ENCODE data around the gene MROH9. TPM values are rescaled to one million over a fixed set of nuclear protein-coding genes. Genes with fewer than 3 reads are reported as not detected.

Gene MROH9
- polyA plus RNA-seq, 3 donors: not detected

GRCh38 chr1:170932236-170932635 lies 3.1 kb upstream of the MROH9 start:
- no peaks in the 10 kb centered on the region for H3K36me3 Mint-ChIP-seq
- Histone ChIP-seq H3K9ac (ENCODE audit: insufficient read depth, low read length, poor library complexity, severe bottlenecking) (no peak overlapping the region), H3K9me3 (replicated peaks in 1 of 2; ENCODE audit: control insufficient read depth in 1 of 2, insufficient read depth in 1 of 2, low read length in 2 of 2) (no peaks in the 10 kb centered on the region), H3K27me3 (ENCODE audit: control insufficient read depth in 2 of 2, insufficient read depth in 2 of 2, low read length in 2 of 2) (no peaks in the 10 kb centered on the region), H3K36me3 (replicated peaks in 1 of 2; ENCODE audit: control insufficient read depth in 1 of 2, insufficient read depth in 2 of 2, low read length in 2 of 2) (no peaks in the 10 kb centered on the region), H3K27ac (ENCODE audit: low read depth in 1 of 2, low read length in 2 of 2) (no peak overlapping the region), H4K20me1 (ENCODE audit: insufficient read depth, low read length) (no peaks in the 10 kb centered on the region), H3K79me2 (ENCODE audit: insufficient read depth, low read length) (no peaks in the 10 kb centered on the region), H2AFZ (ENCODE audit: insufficient read depth, low read depth, low read length, poor library complexity, severe bottlenecking) (no peak overlapping the region), H3K4me2 (replicated peaks; ENCODE audit: extremely low read depth, low read length, poor library complexity, severe bottlenecking) (no peak overlapping the region), H3K4me3 (replicated peaks in 1 of 3; ENCODE audit: low read depth in 2 of 3, low read length in 3 of 3) (no peak overlapping the region), H3K4me1 (ENCODE audit: control insufficient read depth in 1 of 2, insufficient read depth in 2 of 2, low read length in 2 of 2) (no peaks in the 10 kb centered on the region)
- peaks cover 0 to 2% (median 1%) of the 10 kb centered on the region in 3 donors for H3K27me3 Mint-ChIP-seq (ENCODE audit: low read depth in 3 of 3)
- DNase-seq: no peak
- intact Hi-C loops (cut with micrococcal nuclease): no loop called here
- no peak overlapping the region for H3K27ac Mint-ChIP-seq
- peaks cover 0 to 1% (median 0%) of the 10 kb centered on the region in 7 donors for H3K9me3 Mint-ChIP-seq
- no peak overlapping the region for H3K4me3 Mint-ChIP-seq
- 100% methylated on average over 1 of the region's 3 CpGs for WGBS (ENCODE audit: insufficient coverage)
- H3K4me1 Mint-ChIP-seq: no peaks in the 10 kb centered on the region
- no peak for TF ChIP-seq CTCF (IDR thresholded peaks at IDR 0.05)

- no peaks in the 10 kb centered on the region for H3K36me3 ChIP-seq (replicated peaks in 1 of 2; ENCODE audit: control insufficient read depth in 1 of 2, insufficient read depth in 2 of 2, low read length in 2 of 2)
- no peaks in the 10 kb centered on the region for H4K20me1 ChIP-seq (ENCODE audit: insufficient read depth, low read length)
- H3K4me3 Mint-ChIP-seq: no peak overlapping the region
- H3K27ac Mint-ChIP-seq: no peak overlapping the region
- no peak overlapping the region for H3K9ac ChIP-seq (ENCODE audit: insufficient read depth, low read length, poor library complexity, severe bottlenecking)
- H3K27me3 Mint-ChIP-seq (ENCODE audit: low read depth in 3 of 3): peaks cover 0 to 1% (median under 1%) of the 10 kb centered on the region in 3 donors
- no peak overlapping the region for H3K4me3 ChIP-seq (replicated peaks in 1 of 3; ENCODE audit: low read depth in 2 of 3, low read length in 3 of 3)
- H3K4me1 Mint-ChIP-seq: no peaks in the 10 kb centered on the region
- no peaks in the 10 kb centered on the region for H3K36me3 Mint-ChIP-seq
- H3K79me2 ChIP-seq (ENCODE audit: insufficient read depth, low read length): no peaks in the 10 kb centered on the region
- no peaks in the 10 kb centered on the region for H3K27me3 ChIP-seq (ENCODE audit: control insufficient read depth in 2 of 2, insufficient read depth in 2 of 2, low read length in 2 of 2)
- TF ChIP-seq CTCF (IDR thresholded peaks at IDR 0.05): no peak
- DNase-seq: no peak
- H3K9me3 Mint-ChIP-seq: peaks cover 0 to 6% (median 2%) of the 10 kb centered on the region in 7 donors
- H2AFZ ChIP-seq (ENCODE audit: insufficient read depth, low read depth, low read length, poor library complexity, severe bottlenecking): no peak overlapping the region
- H3K4me1 ChIP-seq (ENCODE audit: control insufficient read depth in 1 of 2, insufficient read depth in 2 of 2, low read length in 2 of 2): no peaks in the 10 kb centered on the region
- peaks cover 0 to 7% of the 10 kb centered on the region in 2 donors for H3K9me3 ChIP-seq (replicated peaks in 1 of 2; ENCODE audit: control insufficient read depth in 1 of 2, insufficient read depth in 1 of 2, low read length in 2 of 2)
- 100% methylated on average over 1 of the region's 3 CpGs for WGBS (ENCODE audit: insufficient coverage)
- intact Hi-C loops (cut with micrococcal nuclease): no loop called here
- no peak overlapping the region for H3K27ac ChIP-seq (ENCODE audit: low read depth in 1 of 2, low read length in 2 of 2)
- H3K4me2 ChIP-seq (replicated peaks; ENCODE audit: extremely low read depth, low read length, poor library complexity, severe bottlenecking): no peak overlapping the region
These were observed 2.9 kb downstream of the MROH9 start for GRCh38 chr1:170938281-170938680.
